NK-92 (cell line): ENCODE data around the gene TOX3.

ENCODE experiments used
- DNase-seq: peaks from one replicate; lab custom pipeline; 2025; ENCODE audit not compliant: unreplicated experiment; lab: John Stamatoyannopoulos, UW

The TOX3 gene

GRCh38 chr16:52455549-52456277 is 91.2 kb downstream of the TOX3 start:
- DNase-seq, result no peak

GRCh38 chr16:52453644-52454043 is 93.3 kb downstream of the TOX3 start:
- no peak for DNase-seq

- DNase-seq, result no peak
Measured at GRCh38 chr16:52451971-52452421, 94.9 kb downstream of the TOX3 start.

GRCh38 chr16:52450916-52451315 is 96.0 kb downstream of the TOX3 start:
- DNase-seq, result no peak

GRCh38 chr16:52450241-52450640 is 96.7 kb downstream of the TOX3 start:
- no peak for DNase-seq

- no peak for DNase-seq
Measured at GRCh38 chr16:52446080-52446479, 100.9 kb downstream of the TOX3 start.

GRCh38 chr16:52441886-52442285 is 105.1 kb downstream of the TOX3 start:
- no peak for DNase-seq

- no peak for DNase-seq
Measured at GRCh38 chr16:52440248-52440647, 106.7 kb downstream of the TOX3 start.

- no peak for DNase-seq
Measured at GRCh38 chr16:52439750-52440149, 107.2 kb downstream of the TOX3 start.

- no peak for DNase-seq
Measured at GRCh38 chr16:52439171-52439701, 107.7 kb downstream of the TOX3 start.

- no peak for DNase-seq
Measured at GRCh38 chr16:52437277-52437670, 109.7 kb downstream of the TOX3 start.

- DNase-seq, result no peak
Measured at GRCh38 chr16:52436339-52437276, 110.3 kb downstream of the TOX3 start.

- DNase-seq, result no peak
Measured at GRCh38 chr16:52434224-52434623, 112.7 kb downstream of the TOX3 start.

- DNase-seq, result no peak
Measured at GRCh38 chr16:52433643-52434042, 113.3 kb downstream of the TOX3 start.

- DNase-seq, result no peak
Measured at GRCh38 chr16:52424591-52424990, 122.4 kb downstream of the TOX3 start.

GRCh38 chr16:52422307-52422706 is 124.6 kb downstream of the TOX3 start:
- DNase-seq, result no peak

- DNase-seq, result no peak
Measured at GRCh38 chr16:52418201-52418600, 128.7 kb downstream of the TOX3 start.

- no peak for DNase-seq
Measured at GRCh38 chr16:52416888-52417287, 130.1 kb downstream of the TOX3 start.

- no peak for DNase-seq
Measured at GRCh38 chr16:52411011-52411410, 135.9 kb downstream of the TOX3 start.

- no peak for DNase-seq
Measured at GRCh38 chr16:52408191-52408845, 138.6 kb downstream of the TOX3 start.

- no peak for DNase-seq
Measured at GRCh38 chr16:52407778-52408177, 139.2 kb downstream of the TOX3 start.
